ENCODE measurements around the gene FAS.

The FAS gene

GRCh38 chr10:89062861-89063260 is 72.3 kb downstream of the FAS start:
- in situ Hi-C loops (cut with MboI; ENCODE audit: low sequenced_read_pairs, unreplicated experiment), result no loop called here
- TF ChIP-seq CTCF (IDR thresholded peaks at IDR 0.05; ENCODE audit: borderline replicate concordance, control extremely low read depth, extremely low read depth, insufficient read depth, missing control alignments), result no peak
- no peak for DNase-seq (ENCODE audit: low spot score)

- in situ Hi-C loops (cut with MboI; ENCODE audit: low sequenced_read_pairs, unreplicated experiment), result no loop called here
- DNase-seq (ENCODE audit: low spot score), result no peak
- TF ChIP-seq CTCF (IDR thresholded peaks at IDR 0.05; ENCODE audit: borderline replicate concordance, control extremely low read depth, extremely low read depth, insufficient read depth, missing control alignments), result no peak
Observed at GRCh38 chr10:89063465-89063864, 72.9 kb downstream of the FAS start.

- in situ Hi-C loops (cut with MboI; ENCODE audit: low sequenced_read_pairs, unreplicated experiment), result no loop called here
- no peak for TF ChIP-seq CTCF (IDR thresholded peaks at IDR 0.05; ENCODE audit: borderline replicate concordance, control extremely low read depth, extremely low read depth, insufficient read depth, missing control alignments)
- no peak for DNase-seq (ENCODE audit: low spot score)
Observed at GRCh38 chr10:89064748-89065147, 74.2 kb downstream of the FAS start.
